Fibroblast of lung (primary cell): ENCODE measurements around the gene SURF1. TPM values are rescaled to one million over a fixed set of nuclear protein-coding genes. Genes with fewer than 3 reads are reported as not detected.

Source experiments
- DNase-seq, 2 donors: peaks; one replicate each; pipeline versions ENCODE4 v3.0.0 to v3.0.0-alpha.2; 2010; ENCODE audit warnings: low read depth in 2 of 2
- H2AFZ ChIP-seq: 2 replicates; pipeline ENCODE4 v1.5.1; 2012; ENCODE audit warnings: low read length, control low read depth, inconsistent platforms
- H3K27ac ChIP-seq: 2 replicates; pipeline ENCODE4 v1.5.1; 2011; ENCODE audit warnings: low read length, control low read depth; ENCODE audit not compliant: insufficient read depth
- H3K27me3 ChIP-seq: 2 replicates; pipeline ENCODE4 v1.5.1; 2011; ENCODE audit warnings: mild to moderate bottlenecking, low read length; ENCODE audit not compliant: control insufficient read depth, insufficient read depth
- H3K36me3 ChIP-seq: 2 replicates; pipeline ENCODE4 v1.5.1; 2011; ENCODE audit warnings: low read length; ENCODE audit not compliant: control insufficient read depth, insufficient read depth
- H3K4me1 ChIP-seq: 2 replicates; pipeline ENCODE4 v1.5.1; 2011; ENCODE audit warnings: low read length; ENCODE audit not compliant: control insufficient read depth, insufficient read depth; ENCODE audit errors: extremely low read depth
- H3K4me2 ChIP-seq: 2 replicates; pipeline ENCODE4 v1.5.1; 2011; ENCODE audit warnings: low read length, control low read depth; ENCODE audit not compliant: insufficient read depth; ENCODE audit errors: extremely low read depth
- H3K4me3 ChIP-seq, 4 experiments: fragments of 200-600 bp in 1 of 4; sonication (generic) in 1 of 4; replicated peaks in 1 of 4; 2 replicates each; pipeline ENCODE4 v1.5.1; 2011 to 2016; ENCODE audit warnings: low read length in 4 of 4, low read depth in 3 of 4, mild to moderate bottlenecking in 3 of 4, control low read depth in 2 of 4, inconsistent platforms in 1 of 4, mixed read lengths in 1 of 4; ENCODE audit not compliant: insufficient read depth in 1 of 4; ENCODE audit errors: control extremely low read depth in 1 of 4
- H3K79me2 ChIP-seq: 2 replicates; pipeline ENCODE4 v1.5.1; 2012; ENCODE audit warnings: mild to moderate bottlenecking, low read length, inconsistent platforms; ENCODE audit not compliant: control insufficient read depth, insufficient read depth
- H3K9ac ChIP-seq: 2 replicates; pipeline ENCODE4 v1.5.1; 2011; ENCODE audit warnings: mild to moderate bottlenecking, low read length, control low read depth; ENCODE audit not compliant: insufficient read depth
- H3K9me3 ChIP-seq: 2 replicates; pipeline ENCODE4 v1.5.1; 2012; ENCODE audit warnings: low read depth, low read length; ENCODE audit not compliant: control insufficient read depth, insufficient read depth
- H4K20me1 ChIP-seq: 2 replicates; pipeline ENCODE4 v1.5.1; 2011; ENCODE audit warnings: low read length; ENCODE audit not compliant: control insufficient read depth, insufficient read depth; ENCODE audit errors: extremely low read depth
- CTCF ChIP-seq, 2 donors: IDR thresholded peaks in 1 of 2; conservative IDR thresholded peaks in 1 of 2; 1 replicate in 1 of 2; 2 replicates in 1 of 2; pipeline ENCODE4 v1.5.1; 2011 to 2012; ENCODE audit warnings: low read length in 2 of 2, control low read depth in 1 of 2, inconsistent platforms in 1 of 2, low read depth in 1 of 2, mild to moderate bottlenecking in 1 of 2
- EZH2 ChIP-seq: IDR thresholded peaks from 2 replicates; pipeline ENCODE4 v1.5.1; 2012; ENCODE audit warnings: low read length, control low read depth, mild to moderate bottlenecking; ENCODE audit errors: missing control alignments
- polyA plus RNA-seq, 2 donors: library from polyadenylated mRNA; depleted of rRNA in 1 of 2; stranded (reverse) in 1 of 2; unstranded in 1 of 2; fragments of >200 nt; gene quantifications; 2 replicates each; pipeline ENCODE4 v1.2.1, GENCODE V29; 2011 to 2012; ENCODE audit warnings: missing spikeins in 1 of 2
- total RNA-seq: library from RNA; depleted of rRNA; stranded (reverse); fragments of >200 nt; gene quantifications from 2 replicates; pipeline ENCODE4 v1.2.1, GENCODE V29; 2014

SURF1 gene
- total and polyA plus RNA-seq, 2 donors (not counting 1 experiment from before 2014, with no cell fraction given) = 27.9 to 31.7 TPM

DNA sequence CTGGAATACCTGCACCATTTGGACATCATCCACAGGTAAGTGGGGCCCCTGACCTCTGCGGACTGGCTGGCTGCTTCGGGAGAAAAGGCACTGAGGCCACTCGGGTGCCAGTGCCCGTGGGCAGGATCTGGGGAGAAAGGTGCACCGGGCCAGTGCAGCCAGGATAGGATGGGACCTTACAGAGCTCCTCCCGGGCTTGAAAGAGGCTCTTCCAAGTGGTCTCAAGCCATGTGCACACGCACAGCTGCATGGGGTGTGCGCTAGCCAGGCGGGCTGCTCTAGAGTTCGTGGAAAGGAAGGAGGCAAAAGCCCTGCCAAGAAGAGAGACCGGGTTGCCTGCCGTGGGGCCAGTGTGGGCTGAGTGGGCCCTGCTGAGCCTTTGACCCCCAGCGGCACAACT lies 33.3 kb upstream of the SURF1 start:
- H4K20me1 ChIP-seq = no peaks in the 10 kb centered on the region
- no peak overlapping the region for H3K4me2 ChIP-seq
- peaks cover 4% of the 10 kb centered on the region for H3K27me3 ChIP-seq
- no peak overlapping the region for H3K4me3 ChIP-seq
- no peak overlapping the region for H3K9ac ChIP-seq
- no peaks in the 10 kb centered on the region for H3K36me3 ChIP-seq
- no peak for DNase-seq
- no peak overlapping the region for H2AFZ ChIP-seq
- TF ChIP-seq CTCF (conservative IDR thresholded peaks at IDR 0.05 in 1 of 2, IDR thresholded peaks at IDR 0.05 in 1 of 2; ENCODE audit: low read depth in 1 of 2, low read length in 2 of 2) = no peak
- no peak for TF ChIP-seq EZH2
- H3K79me2 ChIP-seq = no peaks in the 10 kb centered on the region
- no peaks in the 10 kb centered on the region for H3K9me3 ChIP-seq
- H3K27ac ChIP-seq = no peak overlapping the region
- no peaks in the 10 kb centered on the region for H3K4me1 ChIP-seq

- TF ChIP-seq CTCF (conservative IDR thresholded peaks at IDR 0.05 in 1 of 2, IDR thresholded peaks at IDR 0.05 in 1 of 2; ENCODE audit: low read depth in 1 of 2, low read length in 2 of 2) (no peak), EZH2 (no peak)
- no peak for DNase-seq
- no peaks in the 10 kb centered on the region for H3K4me1 ChIP-seq
- H3K9ac ChIP-seq = no peak overlapping the region
- peaks cover 4% of the 10 kb centered on the region for H3K27me3 ChIP-seq
- H3K79me2 ChIP-seq = no peaks in the 10 kb centered on the region
- H2AFZ ChIP-seq = no peak overlapping the region
- H4K20me1 ChIP-seq = no peaks in the 10 kb centered on the region
- no peaks in the 10 kb centered on the region for H3K9me3 ChIP-seq
- no peak overlapping the region for H3K4me3 ChIP-seq
- H3K4me2 ChIP-seq = no peak overlapping the region
- H3K27ac ChIP-seq = no peak overlapping the region
- H3K36me3 ChIP-seq = no peaks in the 10 kb centered on the region
These were observed 32.8 kb upstream of the SURF1 start for GRCh38 chr9:133389025-133389557.

GRCh38 chr9:133387680-133388079 lies 31.4 kb upstream of the SURF1 start:
- Histone ChIP-seq H3K36me3 (no peaks in the 10 kb centered on the region), H3K79me2 (no peaks in the 10 kb centered on the region), H3K4me1 (no peaks in the 10 kb centered on the region), H3K4me3 (no peak overlapping the region), H3K9me3 (no peaks in the 10 kb centered on the region), H2AFZ (no peak overlapping the region), H3K9ac (no peak overlapping the region), H3K27me3 (peaks cover 4% of the 10 kb centered on the region), H3K4me2 (no peak overlapping the region), H3K27ac (no peak overlapping the region), H4K20me1 (no peaks in the 10 kb centered on the region)
- no peak for DNase-seq
- no peak for TF ChIP-seq EZH2
- no peak for TF ChIP-seq CTCF (conservative IDR thresholded peaks at IDR 0.05 in 1 of 2, IDR thresholded peaks at IDR 0.05 in 1 of 2; ENCODE audit: low read depth in 1 of 2, low read length in 2 of 2)
